ENCODE results near the gene EIF2B1. TPM values are rescaled to one million over a fixed set of nuclear protein-coding genes. Genes with fewer than 3 reads are reported as not detected.

EIF2B1 gene
- total and polyA plus RNA-seq, 12 donors, result 21.2 to 36.4 (median 31.4) TPM

DNA sequence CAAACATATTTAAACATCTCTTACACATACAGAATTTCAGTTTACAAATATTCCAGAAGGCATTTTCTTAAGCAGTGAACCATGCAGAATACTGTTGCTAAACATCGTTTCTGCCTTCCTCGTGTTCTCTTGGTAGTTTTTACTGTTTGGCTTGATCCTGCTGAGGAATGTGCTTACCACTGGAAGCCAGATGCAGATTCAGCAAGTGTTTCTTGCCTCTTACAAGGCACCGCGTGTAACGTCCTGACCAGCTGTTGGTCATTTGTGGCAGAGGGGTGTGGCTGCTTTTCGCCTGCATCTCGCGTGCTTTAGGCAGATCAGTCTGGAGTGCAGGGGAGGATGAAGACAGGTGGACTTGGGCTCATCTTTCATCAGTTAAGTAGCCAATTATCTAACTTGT lies 12.4 kb downstream of the EIF2B1 start:
- DNase-seq, result no peak
- no peak overlapping the region for H3K27ac ChIP-seq
- TF ChIP-seq, protein P1, sequence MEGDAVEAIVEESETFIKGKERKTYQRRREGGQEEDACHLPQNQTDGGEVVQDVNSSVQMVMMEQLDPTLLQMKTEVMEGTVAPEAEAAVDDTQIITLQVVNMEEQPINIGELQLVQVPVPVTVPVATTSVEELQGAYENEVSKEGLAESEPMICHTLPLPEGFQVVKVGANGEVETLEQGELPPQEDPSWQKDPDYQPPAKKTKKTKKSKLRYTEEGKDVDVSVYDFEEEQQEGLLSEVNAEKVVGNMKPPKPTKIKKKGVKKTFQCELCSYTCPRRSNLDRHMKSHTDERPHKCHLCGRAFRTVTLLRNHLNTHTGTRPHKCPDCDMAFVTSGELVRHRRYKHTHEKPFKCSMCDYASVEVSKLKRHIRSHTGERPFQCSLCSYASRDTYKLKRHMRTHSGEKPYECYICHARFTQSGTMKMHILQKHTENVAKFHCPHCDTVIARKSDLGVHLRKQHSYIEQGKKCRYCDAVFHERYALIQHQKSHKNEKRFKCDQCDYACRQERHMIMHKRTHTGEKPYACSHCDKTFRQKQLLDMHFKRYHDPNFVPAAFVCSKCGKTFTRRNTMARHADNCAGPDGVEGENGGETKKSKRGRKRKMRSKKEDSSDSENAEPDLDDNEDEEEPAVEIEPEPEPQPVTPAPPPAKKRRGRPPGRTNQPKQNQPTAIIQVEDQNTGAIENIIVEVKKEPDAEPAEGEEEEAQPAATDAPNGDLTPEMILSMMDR (IDR thresholded peaks at IDR 0.05), result no peak
- no peak overlapping the region for H3K4me3 ChIP-seq
- peaks cover 0 to 5% (median 0%) of the 10 kb centered on the region in 9 donors for H3K4me1 ChIP-seq
- intact Hi-C loops (cut with DNase I), result no loop called here
- no peaks in the 10 kb centered on the region for H3K27me3 ChIP-seq
- 77 to 84% methylated on average over 8 of the region's 8 CpGs for WGBS, 2 donors
- peaks cover 0 to 100% (median 80%) of the 10 kb centered on the region in 9 donors for H3K36me3 ChIP-seq
- H3K9me3 ChIP-seq, result no peaks in the 10 kb centered on the region
- ATAC-seq, result no peak

DNA sequence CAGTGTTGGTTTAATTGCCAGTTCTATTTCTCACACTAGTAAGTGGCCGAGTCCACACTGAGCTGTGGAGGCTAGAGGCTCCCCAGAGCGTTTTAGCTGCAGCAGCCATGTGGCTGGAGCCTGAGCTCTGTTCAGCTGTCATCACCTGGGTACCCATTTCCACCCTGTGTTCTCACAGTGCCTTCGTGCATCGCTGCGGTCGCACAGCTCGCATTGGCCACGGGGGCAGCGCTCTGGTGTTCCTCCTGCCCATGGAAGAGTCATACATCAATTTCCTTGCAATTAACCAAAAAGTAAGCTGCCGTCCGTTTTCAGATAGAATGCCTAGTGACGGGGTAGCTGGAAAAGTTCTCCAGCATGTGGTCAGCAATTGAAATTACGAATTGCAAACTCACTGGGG lies 15.9 kb downstream of the EIF2B1 start:
- H3K4me1 ChIP-seq, result peaks cover 0 to 16% (median 6%) of the 10 kb centered on the region in 9 donors
- peaks cover 0 to 100% (median 87%) of the 10 kb centered on the region in 9 donors for H3K36me3 ChIP-seq
- no peaks in the 10 kb centered on the region for H3K27me3 ChIP-seq
- intact Hi-C loops (cut with DNase I), result no loop called here
- peak in 1 of 8 donors; percentile 39 for ATAC-seq
- no peak overlapping the region for H3K27ac ChIP-seq
- no peaks in the 10 kb centered on the region for H3K9me3 ChIP-seq
- TF ChIP-seq, protein P1 (IDR thresholded peaks at IDR 0.05), result no peak
- no peak overlapping the region for H3K4me3 ChIP-seq
- WGBS, 2 donors, result 67 to 75% methylated on average over 13 of the region's 13 CpGs
- DNase-seq, result no peak

DNA sequence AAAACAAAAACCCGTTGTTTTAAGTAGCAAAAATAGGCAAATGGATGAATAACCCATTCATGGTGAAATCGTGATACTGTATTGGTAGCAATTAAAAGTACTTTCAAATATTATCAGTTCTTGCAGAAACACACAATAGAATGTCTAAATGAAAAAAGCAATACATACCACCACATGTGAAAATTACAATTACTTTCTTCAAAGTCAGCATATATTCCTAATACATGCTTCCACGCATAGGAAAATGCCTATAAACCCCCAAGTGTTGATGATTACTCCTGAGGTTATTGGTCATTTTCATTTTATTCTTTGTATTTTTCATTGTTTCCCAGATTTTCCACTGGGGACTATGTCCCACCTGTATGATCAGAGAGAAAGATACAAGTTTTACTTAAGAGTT lies 16.3 kb downstream of the EIF2B1 start:
- TF ChIP-seq, protein P1 (IDR thresholded peaks at IDR 0.05), result no peak

DNA sequence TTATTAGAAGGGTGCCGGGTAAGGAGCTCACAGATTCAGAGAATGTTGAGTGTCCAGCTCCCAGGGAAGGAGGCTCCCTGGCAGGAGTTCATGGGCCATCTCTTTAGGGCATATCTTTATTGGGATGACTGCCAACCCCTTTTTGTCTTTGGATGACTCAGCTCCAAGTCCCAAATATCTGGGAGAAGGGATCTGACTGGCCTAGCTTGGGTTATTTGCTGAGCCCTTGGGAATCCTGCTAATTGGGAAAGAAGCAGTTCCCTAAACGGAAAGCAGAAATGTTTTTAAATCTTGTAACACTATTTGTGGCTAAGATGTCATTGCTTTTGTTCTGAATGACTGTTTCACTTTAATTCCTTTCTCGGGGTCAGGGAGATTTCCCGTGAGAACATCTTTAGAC lies 19.0 kb downstream of the EIF2B1 start:
- intact Hi-C loops (cut with DNase I), result no loop called here
- 60 to 72% methylated on average over 4 of the region's 4 CpGs for WGBS, 2 donors
- H3K4me1 ChIP-seq, result peaks cover 0 to 16% (median 6%) of the 10 kb centered on the region in 9 donors
- peak in 6 of 8 donors; percentile 29 to 73 (median 52) for ATAC-seq
- peak overlapping the region in 6 of 10 donors; percentile 2 to 57 (median 49) for H3K27ac ChIP-seq
- TF ChIP-seq, protein P1 (IDR thresholded peaks at IDR 0.05), result no peak
- H3K4me3 ChIP-seq, result no peak overlapping the region
- H3K27me3 ChIP-seq, result no peaks in the 10 kb centered on the region
- H3K9me3 ChIP-seq, result no peaks in the 10 kb centered on the region
- H3K36me3 ChIP-seq, result peaks cover 0 to 100% (median 85%) of the 10 kb centered on the region in 9 donors
- DNase-seq, result no peak

More for the DNA sequence above, 16.3 kb downstream of the EIF2B1 start:
- Histone ChIP-seq H3K27ac (no peak overlapping the region), H3K36me3 (peaks cover 0 to 100% (median 84%) of the 10 kb centered on the region in 9 donors), H3K27me3 (no peaks in the 10 kb centered on the region), H3K4me3 (no peak overlapping the region), H3K4me1 (peaks cover 0 to 16% (median 6%) of the 10 kb centered on the region in 9 donors), H3K9me3 (no peaks in the 10 kb centered on the region)
- ATAC-seq (no peak), DNase-seq (no peak)
- WGBS, 2 donors, result 87 to 90% methylated on average over 3 of the region's 3 CpGs
- intact Hi-C loops (cut with DNase I), result no loop called here

Measured in heart right ventricle (tissue), 16 donors.